Keratinocyte (primary cell): Measurements from ENCODE around the gene GALNT13. TPM values are rescaled to one million over a fixed set of nuclear protein-coding genes. Genes with fewer than 3 reads are reported as not detected.

Experiments used
- DNase-seq: peaks from one replicate; pipeline ENCODE4 v3.0.0-alpha.2; 2011; ENCODE audit warnings: low read depth, missing footprints, low spot score
- FAIRE-seq: peaks from 2 replicates; lab custom pipeline; 2011; peaks lifted over from hg19 to GRCh38; lab: Jason Lieb, UNC
- H2AFZ ChIP-seq: 2 replicates; pipeline ENCODE4 v1.6.0; 2012; ENCODE audit warnings: low read length, control low read depth, inconsistent platforms; ENCODE audit not compliant: control insufficient read depth
- H3K27ac ChIP-seq: 2 replicates; pipeline ENCODE4 v1.5.1; 2011; ENCODE audit warnings: low read length; ENCODE audit not compliant: control insufficient read depth, insufficient read depth
- H3K27me3 ChIP-seq: 3 replicates; pipeline ENCODE4 v1.6.0; 2011; ENCODE audit warnings: low read length; ENCODE audit not compliant: control insufficient read depth, insufficient read depth; ENCODE audit errors: extremely low read depth
- H3K36me3 ChIP-seq, 2 experiments: 2 replicates in 1 of 2; 3 replicates in 1 of 2; pipeline ENCODE4 v1.5.1; 2011; ENCODE audit warnings: low read length in 2 of 2, mild to moderate bottlenecking in 1 of 2; ENCODE audit not compliant: control insufficient read depth in 2 of 2, insufficient read depth in 2 of 2; ENCODE audit errors: extremely low read depth in 1 of 2
- H3K4me1 ChIP-seq: 3 replicates; pipeline ENCODE4 v1.5.1; 2011; ENCODE audit warnings: low read length; ENCODE audit not compliant: control insufficient read depth, insufficient read depth; ENCODE audit errors: extremely low read depth
- H3K4me2 ChIP-seq: 3 replicates; pipeline ENCODE4 v1.6.0; 2011; ENCODE audit warnings: low read depth, low read length; ENCODE audit not compliant: control insufficient read depth, insufficient read depth; ENCODE audit errors: extremely low read depth
- H3K4me3 ChIP-seq, 3 experiments: fragments of 200-600 bp in 1 of 3; sonication (generic) in 1 of 3; 2 replicates in 2 of 3; 3 replicates in 1 of 3; pipeline ENCODE4 v1.5.1; 2011 to 2016; ENCODE audit warnings: low read length in 3 of 3, mild to moderate bottlenecking in 3 of 3, control low read depth in 2 of 3, inconsistent platforms in 1 of 3, low read depth in 1 of 3, mixed read lengths in 1 of 3, mixed run types in 1 of 3, moderate library complexity in 1 of 3; ENCODE audit not compliant: control insufficient read depth in 2 of 3, insufficient read depth in 2 of 3; ENCODE audit errors: extremely low read depth in 1 of 3
- H3K79me2 ChIP-seq: 2 replicates; pipeline ENCODE4 v1.6.0; 2012; ENCODE audit warnings: low read length; ENCODE audit not compliant: control insufficient read depth, insufficient read depth
- H3K9ac ChIP-seq: 3 replicates; pipeline ENCODE4 v1.6.0; 2011; ENCODE audit warnings: low read length; ENCODE audit not compliant: control insufficient read depth, insufficient read depth; ENCODE audit errors: extremely low read depth
- H3K9me1 ChIP-seq: 3 replicates; pipeline ENCODE4 v1.6.0; 2011; ENCODE audit warnings: low read length; ENCODE audit not compliant: control insufficient read depth, insufficient read depth; ENCODE audit errors: extremely low read depth
- H3K9me3 ChIP-seq: 2 replicates; pipeline ENCODE4 v1.5.1; 2012; ENCODE audit warnings: low read depth, low read length; ENCODE audit not compliant: control insufficient read depth
- H4K20me1 ChIP-seq: 3 replicates; pipeline ENCODE4 v1.6.0; 2011; ENCODE audit warnings: low read length; ENCODE audit not compliant: control insufficient read depth, insufficient read depth; ENCODE audit errors: extremely low read depth
- CTCF ChIP-seq, 3 experiments: IDR thresholded peaks in 1 of 3; conservative IDR thresholded peaks in 1 of 3; optimal IDR thresholded peaks in 1 of 3; 2 replicates in 2 of 3; 3 replicates in 1 of 3; pipeline versions ENCODE3 to v1.5.1; 2011; ENCODE audit warnings: low read length in 3 of 3, mild to moderate bottlenecking in 3 of 3, moderate library complexity in 2 of 3, control low read depth in 1 of 3, inconsistent platforms in 1 of 3; ENCODE audit not compliant: insufficient read depth in 2 of 3; ENCODE audit errors: extremely low read depth in 1 of 3
- EZH2 ChIP-seq: IDR thresholded peaks from one replicate; pipeline ENCODE4 v1.6.1; 2012; ENCODE audit warnings: inconsistent platforms, mild to moderate bottlenecking, low read length, moderate library complexity
- dilution Hi-C: fragments of 300-500 bp; cut with MboI; formaldehyde crosslinking; loops from one replicate; pipeline ENCODE4 v1.7.0; 2020; ENCODE audit warnings: low sequenced_read_pairs; ENCODE audit not compliant: extremely low pct_ligation_motif_present
- polyA plus RNA-seq, 5 experiments: library from polyadenylated mRNA; depleted of rRNA in 3 of 5; stranded (reverse) in 3 of 5; stranded (forward) in 1 of 5; unstranded in 1 of 5; fragments of >200 nt; gene quantifications; 1 replicate in 1 of 5; 2 replicates in 3 of 5; 3 replicates in 1 of 5; pipeline versions ENCODE4 v1.2.1 to v1.2.3, GENCODE V29; 2011 to 2012; ENCODE audit warnings: missing spikeins in 2 of 5, low read depth in 1 of 5, low replicate concordance in 1 of 5

GALNT13 gene
- polyA plus RNA-seq, 1 donor (not counting 4 experiments of a cell fraction or from before 2014, with no cell fraction given): not detected

- no peak for FAIRE-seq
- TF ChIP-seq EZH2 (no peak), CTCF (optimal IDR thresholded peaks at IDR 0.05 in 1 of 3, IDR thresholded peaks at IDR 0.05 in 1 of 3, conservative IDR thresholded peaks at IDR 0.05 in 1 of 3; ENCODE audit: extremely low read depth in 1 of 3, insufficient read depth in 2 of 3, low read length in 3 of 3) (no peak)
- dilution Hi-C loops: no loop called here
These were observed 45.8 kb downstream of the GALNT13 start for GRCh38 chr2:153917570-153917969.

GRCh38 chr2:153935511-153935910 lies 63.8 kb downstream of the GALNT13 start:
- DNase-seq (no peak), FAIRE-seq (no peak)
- H3K9ac ChIP-seq: no peak overlapping the region
- no peak overlapping the region for H2AFZ ChIP-seq
- no peaks in the 10 kb centered on the region for H4K20me1 ChIP-seq
- H3K9me3 ChIP-seq: peaks cover 2% of the 10 kb centered on the region
- H3K27ac ChIP-seq: no peak overlapping the region
- H3K4me3 ChIP-seq: no peak overlapping the region
- H3K9me1 ChIP-seq: no peaks in the 10 kb centered on the region
- dilution Hi-C loops: no loop called here
- no peaks in the 10 kb centered on the region for H3K36me3 ChIP-seq
- H3K4me1 ChIP-seq: no peaks in the 10 kb centered on the region
- H3K27me3 ChIP-seq: no peaks in the 10 kb centered on the region
- H3K4me2 ChIP-seq: no peak overlapping the region
- H3K79me2 ChIP-seq: no peaks in the 10 kb centered on the region
- no peak for TF ChIP-seq EZH2

More at GRCh38 chr2:153917570-153917969, 45.8 kb downstream of the GALNT13 start:
- Histone ChIP-seq H3K36me3 (no peaks in the 10 kb centered on the region), H3K9ac (no peak overlapping the region), H3K9me3 (no peaks in the 10 kb centered on the region), H3K4me1 (no peaks in the 10 kb centered on the region), H2AFZ (no peak overlapping the region), H3K79me2 (no peaks in the 10 kb centered on the region), H3K27me3 (no peaks in the 10 kb centered on the region), H3K27ac (no peak overlapping the region), H4K20me1 (no peaks in the 10 kb centered on the region), H3K4me3 (no peak overlapping the region), H3K4me2 (no peak overlapping the region), H3K9me1 (no peaks in the 10 kb centered on the region)
- no peak for DNase-seq
